ENCODE data around the gene SRRM4.

GRCh38 chr12:119050663-119051062 is 69.3 kb downstream of the SRRM4 start:
- TF ChIP-seq POLR2AphosphoS5 (IDR thresholded peaks at IDR 0.05) = no peak
- TF ChIP-seq, protein P1, sequence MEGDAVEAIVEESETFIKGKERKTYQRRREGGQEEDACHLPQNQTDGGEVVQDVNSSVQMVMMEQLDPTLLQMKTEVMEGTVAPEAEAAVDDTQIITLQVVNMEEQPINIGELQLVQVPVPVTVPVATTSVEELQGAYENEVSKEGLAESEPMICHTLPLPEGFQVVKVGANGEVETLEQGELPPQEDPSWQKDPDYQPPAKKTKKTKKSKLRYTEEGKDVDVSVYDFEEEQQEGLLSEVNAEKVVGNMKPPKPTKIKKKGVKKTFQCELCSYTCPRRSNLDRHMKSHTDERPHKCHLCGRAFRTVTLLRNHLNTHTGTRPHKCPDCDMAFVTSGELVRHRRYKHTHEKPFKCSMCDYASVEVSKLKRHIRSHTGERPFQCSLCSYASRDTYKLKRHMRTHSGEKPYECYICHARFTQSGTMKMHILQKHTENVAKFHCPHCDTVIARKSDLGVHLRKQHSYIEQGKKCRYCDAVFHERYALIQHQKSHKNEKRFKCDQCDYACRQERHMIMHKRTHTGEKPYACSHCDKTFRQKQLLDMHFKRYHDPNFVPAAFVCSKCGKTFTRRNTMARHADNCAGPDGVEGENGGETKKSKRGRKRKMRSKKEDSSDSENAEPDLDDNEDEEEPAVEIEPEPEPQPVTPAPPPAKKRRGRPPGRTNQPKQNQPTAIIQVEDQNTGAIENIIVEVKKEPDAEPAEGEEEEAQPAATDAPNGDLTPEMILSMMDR (IDR thresholded peaks at IDR 0.05) = no peak
